NCI-H2081 (cell line): ENCODE results near the gene TWIST2.

Experiments used
- DNase-seq, 2 experiments: peaks; one replicate each; lab custom pipeline; 2025; lab: John Stamatoyannopoulos, UW

Gene TWIST2

DNA sequence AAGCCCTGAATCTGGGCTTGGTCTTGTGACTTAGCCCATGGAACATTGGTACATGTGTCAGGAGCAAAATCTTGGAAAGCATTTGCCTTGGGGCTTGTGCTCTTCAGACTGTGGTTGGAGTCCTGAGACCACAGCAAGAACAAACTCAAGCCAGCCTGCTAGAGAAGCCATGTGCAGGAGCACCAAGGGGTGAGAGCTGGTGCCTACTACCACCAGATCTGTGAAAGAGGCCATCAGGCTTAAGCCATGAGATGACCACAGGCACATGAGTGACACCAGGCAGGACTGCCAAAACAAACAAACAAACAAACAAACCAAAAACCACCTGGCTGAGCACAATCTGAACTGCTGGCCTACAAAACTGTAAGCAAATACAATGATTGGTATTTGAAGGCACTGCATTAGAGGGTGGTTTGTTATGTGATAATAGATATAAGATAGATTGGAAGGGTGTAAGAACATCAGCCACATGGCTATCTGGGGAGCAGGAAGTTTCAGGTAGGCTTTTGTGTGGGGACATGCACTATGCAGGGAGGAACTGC is 9.0 kb upstream of the TWIST2 start:
- no peak for DNase-seq

DNA sequence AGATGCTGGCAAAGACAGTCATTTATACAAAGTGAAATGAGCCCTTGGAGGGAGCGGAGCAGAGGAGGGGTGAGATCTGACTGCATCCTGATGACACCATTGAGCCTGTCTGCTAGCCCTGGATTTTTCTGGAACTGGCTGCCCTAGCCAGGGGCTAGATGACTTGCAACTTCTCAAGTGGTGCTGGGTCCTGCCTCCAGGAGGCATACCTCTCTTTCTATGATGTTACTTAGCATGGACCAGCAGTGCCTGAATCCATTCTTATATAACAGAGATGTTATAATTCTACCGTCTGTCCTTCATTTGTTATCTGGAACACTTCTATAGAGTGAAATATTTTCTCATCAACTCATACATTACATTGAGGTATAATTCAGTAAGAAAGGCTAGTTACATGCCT is 8.5 kb upstream of the TWIST2 start:
- DNase-seq = no peak

DNA sequence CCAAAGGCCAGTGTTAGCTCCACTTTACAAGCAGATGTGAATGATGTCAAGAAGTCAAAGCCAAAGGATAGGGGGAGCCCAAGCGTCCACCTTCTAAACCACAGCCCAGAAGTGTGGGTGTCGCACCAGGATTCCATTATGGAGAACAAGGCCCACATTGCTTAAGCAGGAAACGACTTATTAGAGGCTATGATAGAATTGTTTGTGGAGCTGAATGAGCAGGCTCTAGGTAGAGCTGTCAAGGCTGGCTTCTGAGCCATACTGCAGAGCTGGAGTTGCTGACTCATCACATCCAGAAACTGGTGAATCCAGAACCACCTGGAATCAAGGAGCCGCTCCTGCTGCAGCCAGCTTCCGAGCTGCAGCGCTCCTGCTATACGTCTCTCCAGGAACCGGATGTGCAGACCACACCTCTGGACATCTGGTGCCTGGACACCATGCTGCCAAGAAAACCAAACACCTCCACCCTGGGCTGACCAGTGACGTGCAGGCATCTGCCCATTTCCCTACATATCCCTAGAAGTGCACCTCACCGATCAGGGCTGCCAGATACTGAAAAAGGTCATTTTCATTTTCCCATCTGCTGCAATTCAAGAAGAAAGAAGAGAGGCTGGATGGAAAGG is 6.2 kb upstream of the TWIST2 start:
- DNase-seq = no peak

DNA sequence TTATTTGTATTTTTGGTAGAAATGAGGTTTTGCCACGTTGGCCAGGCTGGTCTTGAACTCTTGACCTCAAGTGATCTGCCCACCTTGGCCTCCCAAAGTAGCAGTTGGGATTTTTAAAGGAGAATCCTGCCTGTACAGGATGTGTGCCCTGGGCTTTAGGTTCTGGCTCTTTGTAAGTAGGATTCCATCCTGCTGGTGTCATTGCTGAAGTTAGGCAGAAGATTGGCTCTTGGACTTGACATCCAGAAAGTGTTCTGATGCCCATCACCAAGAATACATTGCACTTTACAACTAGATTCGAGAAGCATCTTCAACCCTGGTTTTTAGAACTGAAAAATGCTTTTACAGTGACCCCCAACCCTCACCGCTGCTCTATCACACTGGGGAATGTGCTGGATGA is 4.4 kb upstream of the TWIST2 start:
- DNase-seq = no peak

DNA sequence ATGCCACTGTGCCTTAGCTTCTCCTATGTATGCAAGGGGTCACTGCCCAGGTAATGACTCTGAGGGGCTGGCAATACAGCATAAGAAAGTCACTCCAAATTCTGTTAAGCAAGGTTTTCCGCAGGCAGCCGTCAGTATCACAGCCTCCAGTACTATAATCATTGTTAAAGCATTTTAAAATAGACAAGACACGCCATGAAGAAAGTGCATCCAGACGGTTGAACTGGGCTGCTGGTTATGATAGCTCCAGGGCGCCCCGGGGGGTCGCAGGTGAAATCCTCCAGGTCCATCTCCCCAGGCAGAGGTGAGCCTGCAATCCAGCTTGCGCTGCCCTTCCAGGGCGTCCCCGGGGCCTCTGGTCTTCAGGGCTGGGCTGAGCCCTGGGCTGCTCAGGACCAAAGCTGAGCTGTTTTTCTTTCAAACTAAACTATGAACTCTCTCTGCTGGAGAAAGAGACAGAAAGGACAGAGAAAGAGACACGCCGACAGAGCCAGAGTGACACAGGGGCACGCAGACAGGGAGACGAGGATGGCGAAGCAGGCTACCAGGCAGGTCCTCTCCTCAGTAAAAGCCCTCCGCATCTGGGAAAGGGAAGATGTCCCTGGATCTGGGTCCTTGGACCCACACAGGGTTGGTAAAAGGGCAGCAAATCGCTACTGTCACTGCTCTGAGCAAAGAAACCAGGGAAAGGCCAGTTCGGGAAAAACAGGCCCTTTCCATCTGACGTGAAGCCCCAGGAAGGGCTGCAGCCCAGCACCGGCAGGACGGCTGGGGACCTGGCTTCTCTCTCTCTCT is 2.1 kb upstream of the TWIST2 start:
- DNase-seq = no peak

DNA sequence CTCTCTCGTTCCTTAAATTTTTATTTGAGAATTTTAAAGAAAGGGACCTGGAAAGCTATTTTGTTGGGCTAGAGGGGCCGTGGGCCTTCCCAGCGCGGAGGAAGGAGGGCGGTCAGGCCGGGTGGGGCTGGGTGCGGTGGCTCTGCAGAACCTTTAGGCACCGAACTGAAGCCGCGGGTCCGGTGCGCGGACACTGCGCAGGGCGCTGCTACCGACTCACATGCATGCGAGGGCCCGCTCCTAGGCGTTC is 1.6 kb upstream of the TWIST2 start:
- no peak for DNase-seq

DNA sequence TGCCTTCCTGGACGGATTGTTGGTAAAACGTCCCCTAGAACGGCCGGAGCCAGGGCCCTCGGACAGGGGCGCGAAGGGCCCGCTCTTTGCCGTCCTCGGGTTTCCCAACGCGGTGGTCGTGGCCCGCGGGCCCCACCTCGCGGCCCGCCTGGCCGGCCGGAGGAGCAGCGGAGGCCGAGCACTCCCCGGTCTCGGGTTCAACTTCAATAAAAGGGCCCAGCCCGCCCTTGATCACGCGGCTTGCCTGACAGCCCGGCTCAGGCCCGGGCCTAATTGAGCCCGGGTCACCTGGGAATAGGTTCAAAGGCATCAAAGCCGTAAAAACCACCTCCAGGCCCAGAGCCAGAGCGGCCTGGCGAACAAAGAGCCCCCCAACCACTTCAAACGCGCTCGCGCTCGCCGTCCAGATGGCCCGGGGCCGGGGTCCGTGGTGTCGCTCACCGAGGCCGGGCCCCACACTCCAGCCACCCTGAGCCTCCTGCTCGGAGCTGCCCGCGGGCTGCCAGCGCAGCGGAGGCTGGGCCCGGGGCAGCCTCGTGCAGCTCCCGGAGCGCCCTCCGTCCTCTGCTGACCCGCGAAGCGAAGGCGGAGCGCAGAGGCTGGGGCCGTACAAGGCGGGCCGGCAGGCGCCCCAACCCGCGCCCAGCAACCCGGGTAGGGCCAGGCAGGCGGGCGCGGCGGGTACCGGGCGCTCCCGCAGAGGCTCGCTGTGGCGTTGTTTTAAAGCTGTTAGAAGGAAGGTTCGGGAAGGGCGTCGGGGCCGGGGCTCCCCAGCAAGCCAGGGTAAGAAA is 1.1 kb upstream of the TWIST2 start:
- DNase-seq = no peak

DNA sequence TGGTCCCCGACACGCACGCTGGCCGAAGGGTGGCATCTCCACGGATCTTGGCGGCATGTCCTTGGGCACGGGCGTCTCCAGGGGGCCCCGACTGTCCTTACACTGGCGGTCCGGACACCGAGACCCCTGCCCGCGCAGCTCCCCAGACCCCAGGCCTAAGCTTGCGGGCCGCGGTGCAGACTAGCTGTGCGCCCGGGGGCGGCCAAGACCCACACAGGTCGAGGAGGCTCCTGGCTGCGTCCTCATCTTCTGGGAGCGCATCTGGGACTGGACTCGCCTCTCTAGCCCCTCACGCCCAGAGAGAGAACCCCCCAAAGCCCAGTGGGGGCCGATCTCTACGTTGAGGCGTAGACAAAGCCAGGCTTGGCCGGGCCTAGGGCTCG is 475 bp upstream of the TWIST2 start:
- no peak for DNase-seq

DNA sequence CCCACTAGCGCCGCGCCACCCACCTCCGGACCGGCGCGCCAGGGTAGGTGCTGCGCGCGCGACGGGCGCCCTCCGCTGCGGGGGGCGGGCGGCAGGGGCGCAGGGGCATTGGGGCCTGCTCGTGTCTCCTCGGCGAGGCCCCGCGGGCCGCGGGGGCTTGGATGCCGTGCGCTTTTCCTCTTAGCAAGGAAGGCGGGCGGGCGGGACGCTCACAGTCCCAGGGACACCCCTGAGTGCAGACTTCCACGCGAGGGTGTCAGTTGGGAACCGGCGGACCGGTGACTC is 748 bp downstream of the TWIST2 start:
- DNase-seq = no peak

DNA sequence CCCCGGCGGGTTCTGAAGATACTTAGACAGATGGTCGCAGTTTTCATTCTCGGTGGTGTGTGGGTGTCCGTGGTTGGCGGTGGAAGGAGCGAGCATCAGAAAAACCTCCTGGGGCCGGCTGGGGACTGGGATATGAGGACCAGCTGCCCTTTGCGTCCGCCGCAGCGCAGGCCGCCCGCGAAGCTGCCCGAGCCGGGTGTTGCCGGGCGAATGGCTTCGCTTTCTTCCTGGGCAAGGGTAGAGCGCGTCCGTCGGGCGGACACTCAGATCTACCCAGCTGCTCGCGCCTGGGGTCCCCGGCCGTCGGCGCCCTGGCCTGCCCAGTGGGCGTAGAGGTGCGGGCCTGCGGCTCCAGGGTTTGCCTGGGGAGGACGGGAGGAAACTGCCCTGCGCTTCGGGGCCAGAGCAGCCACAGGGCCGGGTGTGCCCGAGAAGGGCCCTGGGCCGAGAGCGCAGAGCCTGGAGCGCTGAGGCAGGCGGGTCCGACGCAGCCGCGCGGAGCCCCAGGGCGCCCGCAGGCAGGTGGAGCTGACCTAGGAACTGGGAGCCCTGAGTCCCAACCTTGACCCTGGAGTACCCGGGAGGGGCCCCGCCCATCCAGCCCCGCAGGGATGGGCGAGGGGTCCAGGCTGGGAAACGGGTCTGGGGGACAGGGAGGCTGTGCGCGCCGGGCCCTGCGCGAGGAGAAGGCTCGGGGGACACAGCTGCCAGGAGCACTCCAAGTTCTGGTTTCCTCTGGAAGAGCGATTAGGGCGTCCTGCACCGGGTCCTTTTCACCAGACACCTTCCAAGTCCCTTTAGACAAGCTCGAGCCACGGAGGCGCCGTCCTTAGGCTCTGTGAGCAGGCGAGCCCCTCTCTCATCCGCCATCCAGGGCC is 1.3 kb downstream of the TWIST2 start:
- no peak for DNase-seq

DNA sequence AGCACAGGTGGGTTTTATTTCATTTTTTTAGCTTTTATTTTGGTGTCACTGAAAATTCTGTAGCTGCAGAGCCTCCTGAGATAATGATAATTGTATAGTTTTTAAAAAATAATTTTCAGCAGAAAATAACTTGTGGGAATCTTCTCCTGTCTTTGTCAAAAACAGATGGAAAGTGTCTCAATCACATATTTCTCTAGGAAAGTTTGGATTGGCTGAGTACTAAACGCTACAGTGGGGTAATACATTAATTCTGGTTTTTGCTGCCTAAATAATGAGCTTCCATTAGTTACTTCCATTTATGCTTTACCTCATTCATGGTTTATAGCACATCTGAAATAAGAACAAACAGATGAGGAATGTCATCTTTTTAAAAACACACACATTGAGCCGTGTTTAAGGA is 2.2 kb downstream of the TWIST2 start:
- no peak for DNase-seq

DNA sequence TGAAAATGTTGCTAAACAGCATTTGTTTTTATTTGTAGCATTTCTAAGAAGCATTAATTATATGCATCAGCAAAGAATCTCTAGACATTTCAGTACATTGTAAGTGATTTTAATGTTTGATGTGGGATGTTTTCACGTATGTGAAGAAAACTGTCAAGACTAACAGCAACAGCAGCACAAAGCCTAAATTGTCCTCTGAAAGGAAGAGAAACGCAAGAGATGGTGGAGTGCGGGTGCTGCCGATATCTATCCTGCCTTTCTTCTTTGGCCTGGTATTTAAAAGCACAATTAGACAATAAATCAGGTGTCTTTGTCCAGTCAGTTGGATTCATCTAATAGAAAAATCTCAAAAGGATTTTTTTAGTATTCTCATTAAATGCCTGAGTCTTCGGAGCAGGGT is 3.1 kb downstream of the TWIST2 start:
- no peak for DNase-seq

DNA sequence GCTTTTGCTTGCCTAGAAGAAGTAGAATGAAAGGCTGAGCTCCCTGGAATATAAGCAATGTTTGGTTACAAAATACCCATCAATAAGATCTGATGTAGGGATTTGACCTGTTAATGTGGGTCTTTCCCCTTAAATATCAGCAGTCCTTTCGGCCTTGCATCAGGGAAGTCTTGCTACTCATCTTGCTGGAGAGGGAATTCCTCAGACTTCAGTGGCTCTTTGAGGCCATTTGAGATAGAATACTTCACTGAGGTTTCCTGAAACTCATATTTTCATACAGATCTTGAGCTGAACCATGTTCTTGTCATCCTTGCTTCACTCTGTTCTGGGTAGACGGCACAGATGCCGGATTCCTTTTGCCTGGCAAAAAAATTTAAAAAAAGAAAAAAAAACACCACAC is 3.9 kb downstream of the TWIST2 start:
- no peak for DNase-seq

DNA sequence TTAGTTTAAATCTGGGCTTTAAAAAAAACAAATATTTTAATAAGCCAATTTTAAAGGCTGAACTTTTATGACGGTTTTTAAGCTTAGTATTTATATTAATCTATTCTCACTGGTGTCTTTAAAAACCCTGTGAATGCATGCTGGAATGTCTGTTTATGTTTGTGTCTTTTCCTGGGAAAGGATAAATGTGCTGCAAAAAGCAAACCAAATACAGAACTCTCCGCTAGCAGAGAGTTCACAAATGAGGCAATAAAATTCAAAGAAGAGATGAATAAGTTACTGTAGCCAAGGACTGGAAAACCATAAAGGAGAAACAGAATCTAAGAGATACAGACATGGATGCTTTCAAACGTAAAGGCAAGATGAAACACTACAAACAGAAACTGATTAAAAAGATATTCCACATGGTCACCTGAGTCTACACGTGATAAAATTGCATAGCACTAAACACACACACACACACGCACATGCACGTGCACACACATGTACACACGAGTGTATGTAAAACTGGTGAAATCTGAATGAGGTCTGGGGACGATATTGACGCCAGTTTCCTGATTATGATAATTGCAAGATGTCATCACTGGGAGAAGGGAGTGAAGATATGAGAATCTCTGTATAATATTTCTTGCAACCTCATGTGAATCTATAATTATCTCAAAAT is 4.5 kb downstream of the TWIST2 start:
- DNase-seq = no peak

DNA sequence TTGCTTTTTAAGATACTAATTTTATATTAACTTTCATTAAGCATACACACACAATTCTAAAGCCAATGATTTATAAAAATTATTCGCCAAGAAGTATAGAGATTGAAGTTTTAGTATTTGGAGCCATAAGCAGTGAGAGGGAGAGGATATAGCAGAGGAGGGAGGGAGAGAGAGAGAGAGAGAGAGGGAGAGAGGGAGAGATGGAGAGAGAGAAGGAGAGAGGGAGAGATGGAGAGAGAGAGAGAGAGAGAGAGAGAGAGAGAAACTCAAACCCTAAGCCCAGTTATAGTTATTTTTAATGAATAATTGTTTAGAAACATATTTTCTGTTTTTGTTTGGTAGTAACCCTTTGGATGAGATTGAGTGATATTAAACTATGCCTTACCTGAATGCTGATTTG is 5.3 kb downstream of the TWIST2 start:
- DNase-seq = no peak

DNA sequence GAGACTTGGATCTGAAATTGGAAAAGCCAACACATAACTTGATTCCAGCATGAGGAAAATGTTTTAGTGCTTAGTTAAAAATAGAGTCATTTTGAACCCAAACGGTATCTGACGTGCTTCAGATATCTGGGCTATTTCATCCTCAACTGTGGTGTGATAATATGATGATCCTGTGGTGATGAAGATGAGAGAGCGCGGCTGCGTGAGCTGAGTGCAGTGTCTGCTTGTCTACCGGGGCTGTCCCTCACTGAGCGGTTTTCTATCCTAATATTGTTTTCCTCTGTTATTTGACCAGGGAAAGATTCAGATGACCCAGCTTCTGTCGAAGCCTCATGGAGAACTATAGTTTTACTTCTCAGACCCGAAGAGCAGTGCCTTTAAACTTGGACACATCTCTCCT is 5.8 kb downstream of the TWIST2 start:
- no peak for DNase-seq

DNA sequence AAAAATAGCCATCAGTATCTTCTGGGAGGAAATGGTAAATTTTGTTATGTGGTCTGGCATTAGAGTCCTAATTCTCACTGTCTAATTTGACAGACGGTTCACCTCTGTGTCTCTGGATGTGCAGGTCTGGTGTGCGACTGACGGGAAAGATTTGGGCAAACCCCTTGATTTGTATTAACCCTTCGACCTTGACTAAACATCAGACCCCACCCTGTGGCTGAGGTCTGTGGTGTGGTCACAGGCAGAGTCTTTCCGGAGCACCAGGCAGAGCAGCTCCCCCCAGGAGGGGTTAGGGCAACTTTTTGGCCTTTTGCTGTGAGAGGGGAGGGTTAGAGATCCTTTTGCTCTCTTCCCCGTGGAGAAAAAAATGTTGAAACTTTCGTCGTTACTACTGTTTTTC is 6.4 kb downstream of the TWIST2 start:
- no peak for DNase-seq

DNA sequence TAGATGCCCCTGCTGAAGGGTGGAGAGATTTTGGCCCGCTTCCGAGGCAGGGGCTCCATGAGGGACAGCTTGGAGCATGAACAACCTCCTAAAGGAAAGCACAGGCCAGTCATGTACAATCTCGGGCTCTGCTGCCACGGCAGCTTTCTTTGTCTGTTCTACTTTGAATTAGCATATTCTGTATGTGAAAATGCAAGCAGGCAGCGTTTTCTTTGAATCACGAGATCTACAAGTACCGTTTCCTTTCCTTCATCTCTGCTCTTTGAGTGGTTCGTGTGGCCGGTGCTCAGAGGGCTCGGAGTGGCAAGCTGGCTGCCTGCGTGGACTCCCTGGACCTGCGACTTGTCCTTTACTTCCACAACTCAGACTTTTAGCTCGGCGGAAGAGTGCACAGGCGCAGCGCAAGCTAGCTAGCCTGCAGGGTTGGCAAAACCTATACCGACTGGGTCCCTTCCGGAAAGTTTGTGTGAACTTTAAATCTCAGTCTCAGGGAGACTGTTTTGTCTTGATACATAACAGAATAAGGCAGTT is 6.9 kb downstream of the TWIST2 start:
- DNase-seq = no peak

DNA sequence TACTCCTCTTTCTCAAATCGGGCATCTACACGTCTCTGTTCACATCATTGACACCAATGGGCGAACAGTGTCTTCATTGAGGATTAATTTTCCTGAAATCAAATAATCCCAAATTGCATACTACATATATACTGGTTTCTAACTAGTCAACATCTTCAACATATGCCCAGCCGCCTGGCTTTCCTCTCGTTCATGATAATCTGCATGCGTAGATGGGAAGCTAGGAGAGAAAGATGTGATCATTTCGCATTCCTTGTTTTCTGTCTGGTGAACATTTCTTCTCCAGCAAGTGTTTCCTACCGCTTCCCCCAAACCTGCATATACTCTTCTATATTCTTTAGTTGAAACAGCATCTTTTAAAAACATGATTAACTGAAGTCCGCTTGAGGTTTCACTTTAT is 7.4 kb downstream of the TWIST2 start:
- no peak for DNase-seq

DNA sequence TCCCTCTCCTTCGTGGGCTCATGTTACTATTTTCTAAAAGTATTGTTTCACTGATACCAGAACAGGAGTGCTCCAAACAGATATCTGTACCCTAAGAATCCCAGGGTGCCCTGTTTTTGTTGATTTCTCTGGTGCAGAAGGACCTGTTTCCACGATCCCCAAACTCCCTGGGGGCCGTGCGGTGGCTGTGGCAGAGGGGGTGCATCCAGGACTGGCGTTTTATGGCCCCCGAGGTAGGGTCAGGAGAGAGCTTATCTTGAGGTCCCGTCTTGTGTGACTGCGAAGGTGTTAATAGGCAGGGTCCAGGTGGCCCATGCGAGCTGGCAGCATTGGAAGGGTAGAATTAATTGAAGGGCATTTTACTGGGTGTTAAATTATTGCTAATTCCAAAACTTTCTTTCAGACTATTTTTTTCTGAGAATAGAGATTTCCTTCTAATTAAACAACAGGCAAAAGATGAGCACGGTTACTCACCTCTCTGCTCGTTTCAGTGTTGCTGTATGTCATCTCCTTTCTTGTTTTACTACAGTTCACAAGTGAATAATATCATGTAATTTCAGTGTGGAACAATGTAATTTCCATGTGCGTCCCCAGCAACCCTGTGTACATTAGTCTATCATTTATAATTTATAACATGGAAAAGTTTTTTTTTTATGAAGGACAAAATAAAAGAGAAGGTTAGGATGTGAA is 8.2 kb downstream of the TWIST2 start:
- DNase-seq = no peak
